ENCODE results near the gene SYT12. TPM values are rescaled to one million over a fixed set of nuclear protein-coding genes. Genes with fewer than 3 reads are reported as not detected.

SYT12 gene
- polyA plus RNA-seq, 3 donors, result not detected

DNA sequence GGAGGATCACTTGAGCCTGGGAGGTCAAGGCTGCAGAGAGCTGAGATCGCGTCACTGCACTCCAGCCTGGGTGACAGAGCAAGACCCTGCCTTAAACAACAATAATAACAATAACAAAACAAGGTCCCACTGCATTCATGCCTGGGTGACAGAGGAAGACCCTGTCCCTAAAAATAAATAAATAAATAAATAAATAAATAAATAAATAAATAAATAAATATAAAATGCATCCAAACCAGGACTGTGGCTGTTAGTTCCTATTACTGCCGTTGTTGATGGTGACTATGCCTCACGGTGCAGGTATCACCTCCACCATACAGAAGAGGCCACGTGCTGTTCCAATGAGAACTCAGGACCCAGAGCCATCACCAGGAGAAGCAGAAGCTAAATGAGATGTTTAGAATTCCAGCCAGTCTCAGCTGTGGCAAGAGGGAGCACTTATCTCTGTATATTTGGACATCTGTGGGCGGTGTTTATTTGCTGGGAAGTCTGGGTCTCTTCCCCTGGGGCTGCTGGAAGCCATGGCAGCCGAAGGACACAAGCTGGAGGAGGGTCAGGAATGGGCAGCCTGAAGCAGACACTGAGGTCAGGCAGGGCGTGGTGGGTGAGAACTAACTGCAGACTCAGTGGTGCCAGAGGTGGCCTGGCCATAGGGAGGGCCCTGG, 26.2 kb upstream of the SYT12 start:
- TF ChIP-seq CTCF (IDR thresholded peaks at IDR 0.05), result no peak
- Mint-ChIP-seq H3K27ac (peak overlapping the region in 1 of 7 donors; percentile 37), H3K4me1 (no peaks in the 10 kb centered on the region), H3K4me3 (no peak overlapping the region), H3K36me3 (no peaks in the 10 kb centered on the region), H3K27me3 (ENCODE audit: low read depth in 3 of 3) (peaks cover 8 to 39% (median 30%) of the 10 kb centered on the region in 3 donors), H3K9me3 (no peaks in the 10 kb centered on the region)
- no peaks in the 10 kb centered on the region for H3K9me3 ChIP-seq (replicated peaks in 1 of 2; ENCODE audit: control insufficient read depth in 1 of 2, insufficient read depth in 1 of 2, low read length in 2 of 2)
- H4K20me1 ChIP-seq (ENCODE audit: insufficient read depth, low read length), result no peaks in the 10 kb centered on the region
- H3K27ac ChIP-seq (ENCODE audit: low read depth in 1 of 2, low read length in 2 of 2), result no peak overlapping the region
- no peak overlapping the region for H3K4me3 ChIP-seq (replicated peaks in 1 of 3; ENCODE audit: low read depth in 2 of 3, low read length in 3 of 3)
- H3K9ac ChIP-seq (ENCODE audit: insufficient read depth, low read length, poor library complexity, severe bottlenecking), result no peak overlapping the region
- H3K4me1 ChIP-seq (ENCODE audit: control insufficient read depth in 1 of 2, insufficient read depth in 2 of 2, low read length in 2 of 2), result no peaks in the 10 kb centered on the region
- peaks cover 0 to 2% of the 10 kb centered on the region in 2 donors for H3K27me3 ChIP-seq (ENCODE audit: control insufficient read depth in 2 of 2, insufficient read depth in 2 of 2, low read length in 2 of 2)
- no peak overlapping the region for H3K4me2 ChIP-seq (replicated peaks; ENCODE audit: extremely low read depth, low read length, poor library complexity, severe bottlenecking)
- 82% methylated on average over 5 of the region's 8 CpGs for WGBS (ENCODE audit: insufficient coverage)
- intact Hi-C loops (cut with micrococcal nuclease), result no loop called here
- no peaks in the 10 kb centered on the region for H3K79me2 ChIP-seq (ENCODE audit: insufficient read depth, low read length)
- H2AFZ ChIP-seq (ENCODE audit: insufficient read depth, low read depth, low read length, poor library complexity, severe bottlenecking), result no peak overlapping the region
- no peak for DNase-seq
- H3K36me3 ChIP-seq (replicated peaks in 1 of 2; ENCODE audit: control insufficient read depth in 1 of 2, insufficient read depth in 2 of 2, low read length in 2 of 2), result no peaks in the 10 kb centered on the region

DNA sequence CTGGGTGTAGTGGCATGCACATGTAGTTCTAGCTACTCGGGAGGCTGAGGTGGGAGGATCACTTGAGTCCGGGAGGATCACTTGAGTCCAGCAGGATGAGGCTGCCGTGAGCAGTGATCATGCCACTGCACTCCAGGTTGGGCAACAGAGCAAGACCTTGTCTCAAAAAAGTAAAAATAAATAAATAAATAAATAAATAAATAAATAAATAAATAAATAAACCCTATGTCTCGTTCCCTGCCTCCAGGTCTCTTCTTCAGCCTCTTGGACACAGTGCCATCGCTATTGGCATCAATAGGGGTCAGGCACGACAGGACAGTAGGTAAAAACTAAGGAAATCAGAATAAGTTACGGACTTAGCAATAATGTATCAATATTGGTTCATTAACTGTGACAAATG, 23.4 kb upstream of the SYT12 start:
- H2AFZ ChIP-seq (ENCODE audit: insufficient read depth, low read depth, low read length, poor library complexity, severe bottlenecking), result no peak overlapping the region
- H3K4me3 ChIP-seq (replicated peaks in 1 of 3; ENCODE audit: low read depth in 2 of 3, low read length in 3 of 3), result no peak overlapping the region
- H3K4me1 Mint-ChIP-seq, result no peaks in the 10 kb centered on the region
- TF ChIP-seq CTCF (IDR thresholded peaks at IDR 0.05), result no peak
- DNase-seq, result no peak
- peaks cover 12 to 31% (median 25%) of the 10 kb centered on the region in 3 donors for H3K27me3 Mint-ChIP-seq (ENCODE audit: low read depth in 3 of 3)
- WGBS (ENCODE audit: insufficient coverage), result no CpG with 5 or more reads among the region's 7 CpGs
- H3K27me3 ChIP-seq (ENCODE audit: control insufficient read depth in 2 of 2, insufficient read depth in 2 of 2, low read length in 2 of 2), result no peaks in the 10 kb centered on the region
- H3K4me2 ChIP-seq (replicated peaks; ENCODE audit: extremely low read depth, low read length, poor library complexity, severe bottlenecking), result no peak overlapping the region
- H3K9ac ChIP-seq (ENCODE audit: insufficient read depth, low read length, poor library complexity, severe bottlenecking), result no peak overlapping the region
- H3K36me3 ChIP-seq (replicated peaks in 1 of 2; ENCODE audit: control insufficient read depth in 1 of 2, insufficient read depth in 2 of 2, low read length in 2 of 2), result no peaks in the 10 kb centered on the region
- no peak overlapping the region for H3K27ac Mint-ChIP-seq
- no peaks in the 10 kb centered on the region for H3K9me3 Mint-ChIP-seq
- H4K20me1 ChIP-seq (ENCODE audit: insufficient read depth, low read length), result no peaks in the 10 kb centered on the region
- no peaks in the 10 kb centered on the region for H3K36me3 Mint-ChIP-seq
- H3K4me3 Mint-ChIP-seq, result no peak overlapping the region
- H3K27ac ChIP-seq (ENCODE audit: low read depth in 1 of 2, low read length in 2 of 2), result no peak overlapping the region
- intact Hi-C loops (cut with micrococcal nuclease), result no loop called here
- no peaks in the 10 kb centered on the region for H3K79me2 ChIP-seq (ENCODE audit: insufficient read depth, low read length)
- H3K9me3 ChIP-seq (replicated peaks in 1 of 2; ENCODE audit: control insufficient read depth in 1 of 2, insufficient read depth in 1 of 2, low read length in 2 of 2), result no peaks in the 10 kb centered on the region
- no peaks in the 10 kb centered on the region for H3K4me1 ChIP-seq (ENCODE audit: control insufficient read depth in 1 of 2, insufficient read depth in 2 of 2, low read length in 2 of 2)
